Fibroblast of villous mesenchyme (primary cell): ENCODE measurements around the gene RNF145. TPM values are rescaled to one million over a fixed set of nuclear protein-coding genes. Genes with fewer than 3 reads are reported as not detected.
A peak's percentile ranks its signal among the peaks of the same experiment; 100 is the strongest.

Experiments used
- DNase-seq: peaks from one replicate; pipeline ENCODE4 v3.0.0-alpha.2; 2010; ENCODE audit warnings: low read depth
- H3K4me3 ChIP-seq: 2 replicates; pipeline ENCODE4 v1.5.1; 2011; ENCODE audit warnings: low read depth, mild to moderate bottlenecking, low read length
- total RNA-seq: library from RNA; depleted of rRNA; stranded (reverse); fragments of >200 nt; gene quantifications from 2 replicates; pipeline ENCODE4 v1.2.3, GENCODE V29; 2012
- TF ChIP-seq, protein P1 (sequence below): IDR thresholded peaks from 2 replicates; pipeline ENCODE4 v1.5.1; 2012; ENCODE audit warnings: low read depth, mild to moderate bottlenecking, low read length; ENCODE audit not compliant: insufficient read depth

RNF145 gene
- total RNA-seq, 1 donor: 84.2 TPM

DNA sequence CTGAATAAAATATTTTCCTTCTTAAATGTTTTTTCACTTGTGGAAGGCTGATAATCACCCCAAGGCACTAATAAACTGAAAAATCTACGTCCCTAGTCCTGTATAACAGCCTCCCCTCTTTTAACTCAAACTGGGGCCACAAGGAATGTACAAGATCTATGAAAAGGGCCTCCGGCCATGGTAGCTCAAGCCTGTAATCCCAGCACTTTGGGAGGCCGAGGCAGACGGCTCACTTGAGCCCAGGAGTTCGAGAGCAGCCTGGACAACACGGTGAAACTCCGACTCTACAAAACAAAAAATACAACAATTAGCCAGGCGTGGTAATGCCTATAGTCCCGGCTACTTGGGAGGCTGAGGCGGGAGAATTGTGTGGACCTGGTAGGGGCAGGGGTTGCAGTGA lies 23.6 kb downstream of the RNF145 start:
- TF ChIP-seq, protein P1, sequence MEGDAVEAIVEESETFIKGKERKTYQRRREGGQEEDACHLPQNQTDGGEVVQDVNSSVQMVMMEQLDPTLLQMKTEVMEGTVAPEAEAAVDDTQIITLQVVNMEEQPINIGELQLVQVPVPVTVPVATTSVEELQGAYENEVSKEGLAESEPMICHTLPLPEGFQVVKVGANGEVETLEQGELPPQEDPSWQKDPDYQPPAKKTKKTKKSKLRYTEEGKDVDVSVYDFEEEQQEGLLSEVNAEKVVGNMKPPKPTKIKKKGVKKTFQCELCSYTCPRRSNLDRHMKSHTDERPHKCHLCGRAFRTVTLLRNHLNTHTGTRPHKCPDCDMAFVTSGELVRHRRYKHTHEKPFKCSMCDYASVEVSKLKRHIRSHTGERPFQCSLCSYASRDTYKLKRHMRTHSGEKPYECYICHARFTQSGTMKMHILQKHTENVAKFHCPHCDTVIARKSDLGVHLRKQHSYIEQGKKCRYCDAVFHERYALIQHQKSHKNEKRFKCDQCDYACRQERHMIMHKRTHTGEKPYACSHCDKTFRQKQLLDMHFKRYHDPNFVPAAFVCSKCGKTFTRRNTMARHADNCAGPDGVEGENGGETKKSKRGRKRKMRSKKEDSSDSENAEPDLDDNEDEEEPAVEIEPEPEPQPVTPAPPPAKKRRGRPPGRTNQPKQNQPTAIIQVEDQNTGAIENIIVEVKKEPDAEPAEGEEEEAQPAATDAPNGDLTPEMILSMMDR: no peak
- no peak overlapping the region for H3K4me3 ChIP-seq
- no peak for DNase-seq

DNA sequence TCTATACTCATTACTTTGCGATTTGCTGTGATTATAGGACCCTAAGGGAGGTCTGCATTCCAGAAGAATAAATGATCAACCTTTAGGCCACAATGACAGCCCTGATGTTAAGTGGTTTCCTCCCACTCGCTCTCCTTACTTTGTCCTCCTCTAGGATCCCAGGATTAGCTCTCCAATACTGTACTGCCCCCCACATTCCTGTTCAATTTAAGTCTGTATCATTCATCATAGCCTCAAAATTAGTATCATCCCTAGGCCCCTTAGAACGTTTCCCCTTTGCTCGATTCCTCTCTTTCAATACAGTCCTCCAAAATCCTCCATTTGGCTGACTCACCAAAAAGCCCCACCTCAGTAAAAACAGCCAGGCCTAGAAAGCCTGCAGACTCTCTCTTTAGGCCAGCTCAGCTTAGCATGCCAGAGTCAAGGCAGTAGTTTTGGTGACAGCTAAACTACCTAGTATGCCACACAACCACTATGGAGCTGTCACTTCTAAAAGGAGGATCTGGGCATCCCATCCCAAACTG lies 24.4 kb downstream of the RNF145 start:
- no peak overlapping the region for H3K4me3 ChIP-seq
- DNase-seq: peak; percentile 68
- TF ChIP-seq, protein P1: no peak

DNA sequence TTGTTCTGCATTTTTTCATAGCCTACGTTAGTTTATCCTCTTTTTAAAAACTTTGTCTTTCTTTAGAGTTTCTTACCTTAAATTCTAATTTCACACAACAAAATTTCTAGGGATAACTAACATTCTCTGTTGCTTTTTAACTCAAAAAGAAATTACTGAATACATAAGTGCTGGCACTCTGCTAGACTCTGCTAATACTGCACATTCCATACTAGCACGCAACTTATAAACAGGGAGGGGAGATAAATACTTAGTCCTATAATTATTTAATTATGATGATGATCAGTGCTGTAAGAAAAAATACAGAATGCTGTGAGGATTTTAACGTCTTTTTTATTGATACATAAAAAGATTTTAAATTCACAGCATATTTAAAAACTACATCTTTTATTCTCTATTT lies 25.1 kb downstream of the RNF145 start:
- TF ChIP-seq, protein P1: no peak
- no peak for DNase-seq
- H3K4me3 ChIP-seq: no peak overlapping the region

DNA sequence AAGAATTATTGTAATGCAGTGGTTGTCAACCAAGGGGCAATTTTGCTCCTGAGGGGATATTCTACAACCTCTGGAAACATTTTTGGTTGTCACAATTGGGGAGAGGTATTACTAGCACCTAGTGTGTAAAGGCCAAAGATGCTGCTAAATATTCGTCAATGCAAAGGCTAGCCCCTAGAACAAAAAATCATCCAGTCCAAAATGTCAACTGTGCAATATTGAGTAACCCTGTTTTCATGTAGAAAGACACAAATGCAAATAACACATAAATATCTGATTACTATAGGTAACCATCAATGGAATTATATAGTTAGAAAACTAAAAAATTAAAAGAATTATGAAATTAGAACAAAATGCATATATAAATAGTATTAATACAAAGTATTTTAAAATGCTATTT lies 26.1 kb downstream of the RNF145 start:
- no peak overlapping the region for H3K4me3 ChIP-seq
- TF ChIP-seq, protein P1: no peak
- DNase-seq: no peak

DNA sequence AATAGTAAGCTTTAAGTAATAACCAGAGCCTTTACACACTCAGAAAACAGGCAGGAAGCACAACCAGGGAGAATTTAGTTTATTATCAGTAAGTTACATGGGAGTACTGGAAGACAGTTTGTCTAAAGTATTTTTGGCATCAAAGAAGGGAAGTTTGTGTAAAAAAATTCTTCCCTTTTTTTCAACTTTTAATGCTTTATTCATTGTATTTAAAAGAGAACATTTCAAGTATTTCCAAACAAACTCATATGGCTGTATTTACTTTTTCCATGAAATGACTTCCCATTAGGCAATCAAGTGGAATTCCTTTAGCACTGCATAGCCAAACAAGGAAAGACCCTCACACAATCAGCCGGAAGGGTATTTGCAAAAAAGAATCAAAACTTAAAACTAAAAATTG lies 26.7 kb downstream of the RNF145 start:
- no peak overlapping the region for H3K4me3 ChIP-seq
- DNase-seq: peak; percentile 82
- TF ChIP-seq, protein P1: no peak

DNA sequence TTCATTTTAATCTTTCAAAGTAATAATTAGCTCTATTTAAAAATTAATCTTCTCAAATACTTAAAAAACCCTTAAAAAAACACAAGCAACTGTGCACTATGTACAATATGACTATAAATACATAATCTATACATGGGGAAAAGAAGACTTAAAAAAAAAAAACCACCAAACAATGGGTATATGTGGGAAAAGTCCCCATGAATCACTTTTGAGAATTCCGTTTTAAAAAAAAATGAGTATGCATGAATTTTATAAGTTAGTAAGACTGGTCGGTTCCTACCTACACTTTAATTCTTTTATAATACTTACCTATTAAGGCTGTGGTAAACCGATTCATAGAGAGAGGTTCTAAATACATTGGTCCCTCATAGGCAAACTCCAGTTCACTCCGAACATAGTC lies 27.7 kb downstream of the RNF145 start:
- DNase-seq: no peak
- no peak overlapping the region for H3K4me3 ChIP-seq
- TF ChIP-seq, protein P1: no peak

DNA sequence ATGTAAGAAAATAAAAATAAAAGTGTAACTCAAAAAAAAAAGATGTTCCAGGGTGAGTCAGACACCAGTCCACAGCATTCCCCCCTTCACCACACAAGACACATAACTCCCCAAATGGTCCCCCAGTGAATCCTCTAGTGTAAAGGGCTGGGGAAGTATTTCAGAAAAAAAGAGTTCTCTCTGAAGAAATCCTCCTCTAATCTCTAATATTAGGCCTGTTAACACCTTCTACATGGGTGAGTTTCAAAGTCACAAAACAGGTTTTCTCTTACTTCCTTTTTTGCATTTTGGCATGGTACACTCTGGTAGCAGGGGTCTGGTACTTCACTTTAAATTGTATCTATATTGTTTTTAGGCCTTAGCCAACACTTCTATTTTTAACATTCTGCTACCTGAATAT lies 28.2 kb downstream of the RNF145 start:
- H3K4me3 ChIP-seq: no peak overlapping the region
- TF ChIP-seq, protein P1: no peak
- DNase-seq: peak; percentile 31
